GM18858 (cell line): ENCODE results near the gene U2SURP.

Experiments used
- ATAC-seq: cut with Tn5 transposase; IDR thresholded peaks from one replicate; pipeline ENCODE4 v1.9.1; 2021; ENCODE audit not compliant: unreplicated experiment

Gene U2SURP

DNA sequence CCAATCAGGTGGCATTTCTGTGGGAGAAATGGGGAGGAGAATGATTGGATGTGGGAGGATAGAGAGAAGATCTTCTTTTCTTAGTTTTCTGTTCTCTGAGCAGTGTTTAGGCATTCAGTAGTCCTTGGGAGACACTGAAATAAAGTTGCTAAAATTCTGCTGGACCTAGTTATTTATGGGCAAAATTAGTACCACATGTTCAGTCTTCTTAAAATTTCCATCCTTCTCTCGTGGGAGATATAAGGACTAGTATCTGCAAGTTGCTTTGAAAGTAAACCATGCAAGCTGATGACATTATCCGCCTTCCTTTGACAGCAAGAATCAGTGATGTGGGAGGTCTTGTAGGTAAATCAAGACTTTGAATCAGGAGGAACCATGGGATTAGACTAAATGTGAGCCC lies 98.3 kb downstream of the U2SURP start:
- no peak for ATAC-seq

DNA sequence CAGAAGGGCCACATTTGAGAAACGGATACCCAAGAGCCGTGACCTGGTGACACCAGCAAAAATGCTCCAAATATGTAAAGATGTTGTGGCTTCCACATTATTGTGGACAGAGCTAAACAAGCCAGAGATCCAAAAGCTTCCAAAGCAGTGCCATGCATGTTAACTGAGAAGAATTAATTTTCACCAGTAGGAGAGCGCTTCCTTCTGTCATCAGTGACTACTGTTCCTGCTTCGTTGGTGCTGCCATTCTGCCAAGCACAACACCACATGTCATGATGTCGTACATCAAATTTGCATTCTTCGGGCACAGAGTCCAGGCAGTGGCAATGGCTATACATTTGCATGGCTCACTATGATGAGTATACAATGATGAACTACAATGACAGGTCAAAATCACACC lies 99.1 kb downstream of the U2SURP start:
- no peak for ATAC-seq

DNA sequence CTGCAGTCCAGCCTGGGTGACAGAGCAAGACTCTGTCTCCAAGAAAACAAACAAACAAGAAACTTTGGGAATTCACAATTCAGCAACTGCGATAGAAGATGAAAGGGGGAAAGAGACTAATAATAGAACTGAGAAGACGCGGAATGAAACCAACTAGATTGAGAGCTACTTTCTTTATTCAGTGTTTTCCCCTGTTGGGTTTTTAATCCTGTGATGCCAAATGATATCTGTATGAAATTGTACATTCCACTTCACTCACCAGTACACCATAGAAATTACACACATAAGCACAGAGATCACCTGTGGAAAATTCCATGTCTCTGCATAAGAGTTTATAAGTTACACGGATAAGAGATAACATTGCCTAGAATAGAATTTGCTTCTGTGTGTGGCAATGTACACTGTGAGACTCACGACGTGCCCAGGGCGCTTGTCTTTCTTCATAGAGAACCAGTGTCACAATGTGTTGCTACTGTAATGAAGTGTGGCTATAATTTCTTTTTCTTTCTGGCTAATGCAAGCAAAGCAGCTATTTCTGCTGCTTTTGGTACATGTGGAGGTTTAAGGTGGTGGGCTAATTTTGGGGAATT lies 100.5 kb downstream of the U2SURP start:
- ATAC-seq: no peak

DNA sequence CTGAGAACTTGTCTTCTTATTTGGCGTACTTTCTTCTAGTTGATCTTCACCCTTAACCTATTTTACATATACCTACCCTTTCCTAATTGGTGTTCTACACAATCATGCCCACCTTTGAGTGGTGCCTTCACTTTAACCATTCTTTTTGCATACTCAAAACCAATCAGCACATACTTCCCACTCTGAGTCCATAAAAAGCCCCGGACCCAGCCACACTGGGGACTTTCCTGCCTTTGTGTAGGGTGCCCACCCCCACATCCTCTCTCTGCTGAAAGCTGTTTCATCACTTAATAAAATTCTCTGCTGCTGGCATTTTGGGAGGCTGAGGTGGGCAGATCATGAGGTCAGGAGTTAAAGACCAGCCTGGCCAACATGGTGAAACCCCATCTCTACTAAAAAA lies 102.3 kb downstream of the U2SURP start:
- no peak for ATAC-seq

DNA sequence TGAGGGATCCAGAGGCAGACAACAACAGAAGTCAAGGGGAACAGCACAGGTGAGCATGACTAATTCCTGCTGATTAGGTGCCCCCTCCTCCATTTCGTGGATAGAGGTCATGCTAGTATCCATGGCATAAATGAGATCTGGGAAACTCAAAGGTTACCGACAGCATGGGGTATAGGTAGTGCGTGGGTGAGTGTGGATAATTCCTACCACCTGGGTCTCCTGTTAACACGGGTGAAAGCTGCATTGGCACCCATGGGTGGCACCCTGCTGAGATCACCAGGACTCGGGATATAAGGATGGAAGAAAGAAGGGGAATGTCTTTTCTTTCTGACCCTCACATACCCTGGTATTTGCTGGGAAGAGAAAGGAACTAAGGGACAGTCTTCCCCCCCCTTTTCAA lies 103.8 kb downstream of the U2SURP start:
- no peak for ATAC-seq

DNA sequence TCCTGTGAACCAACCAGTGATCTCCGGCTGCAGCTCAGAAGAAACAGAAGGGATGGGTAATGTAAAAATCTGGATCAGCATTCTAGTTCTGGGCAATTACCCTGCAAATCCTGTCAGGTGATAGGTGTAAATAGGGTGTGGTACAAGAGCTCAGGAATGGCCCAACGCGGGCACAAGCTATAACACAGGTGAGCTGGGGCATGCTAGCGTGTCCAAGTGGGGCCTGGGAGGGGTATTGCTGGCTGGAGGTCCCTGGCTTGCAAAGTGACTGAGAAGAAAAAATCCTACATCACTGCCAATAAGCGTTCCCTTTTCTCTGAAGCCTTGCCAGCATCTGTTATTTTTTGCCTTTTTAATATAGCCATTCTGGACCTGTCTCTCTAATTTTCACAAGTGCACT lies 108.5 kb downstream of the U2SURP start:
- no peak for ATAC-seq
